ENCODE measurements around the gene SPSB2.
"Not testable (repeated sequence)": the region's sequence is repeated elsewhere in the genome, so short reads cannot be mapped to it uniquely, and the experiment has no call there.

- TF ChIP-seq POLR2A, CTCF, EP300 (IDR thresholded peaks at IDR 0.05): not testable (repeated sequence)
These were observed 6.7 kb upstream of the SPSB2 start for GRCh38 chr12:6879824-6880223.
